ENCODE results near the gene MKNK2. TPM values are rescaled to one million over a fixed set of nuclear protein-coding genes. Genes with fewer than 3 reads are reported as not detected.
A peak's percentile ranks its signal among the peaks of the same experiment; 100 is the strongest.
"Not testable (repeated sequence)": the region's sequence is repeated elsewhere in the genome, so short reads cannot be mapped to it uniquely, and the experiment has no call there.

MKNK2 gene
- polyA plus RNA-seq, 4 donors = 47.6 to 101 (median 88.9) TPM

DNA sequence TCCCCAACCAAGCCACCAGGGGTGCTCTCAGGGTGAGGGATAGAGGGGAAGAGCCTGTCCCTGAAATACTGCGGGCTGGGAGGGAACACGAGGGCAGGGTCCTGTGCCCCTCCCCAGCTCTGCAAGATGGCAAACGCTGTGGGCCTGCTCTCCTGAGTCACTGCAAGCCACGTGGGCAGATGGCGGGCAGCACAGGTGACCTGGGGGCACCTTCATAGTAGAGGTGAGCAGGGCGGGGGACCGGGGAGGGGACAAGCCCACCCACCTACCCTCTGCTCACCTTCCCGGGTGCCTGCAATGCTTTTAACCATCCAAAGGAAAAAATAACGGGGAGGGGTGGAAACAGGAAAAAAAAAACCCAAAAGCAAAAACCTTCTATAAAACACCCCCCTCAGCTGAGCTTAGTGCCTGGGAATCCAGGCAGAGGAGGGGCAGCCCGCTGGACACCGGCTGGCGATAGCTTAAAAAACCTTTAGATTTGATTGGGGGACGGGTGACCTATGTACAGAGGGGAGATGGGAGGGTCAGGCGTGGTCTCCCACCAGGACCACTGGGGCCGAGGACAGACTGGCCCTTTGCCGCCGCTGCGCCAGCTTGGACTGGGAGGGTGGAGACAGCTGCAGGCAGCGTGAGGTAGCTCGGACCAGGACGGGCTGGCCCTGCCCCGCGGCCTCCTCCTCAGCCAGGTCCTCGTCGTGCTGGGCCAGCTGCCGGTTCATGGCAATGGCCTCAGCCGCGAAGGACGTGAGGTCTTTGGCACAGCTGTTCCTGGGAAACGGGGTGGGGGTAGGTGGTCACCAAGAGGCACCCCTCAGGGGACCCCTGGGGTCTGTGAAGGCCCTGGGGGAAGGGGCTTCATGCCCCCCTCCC lies 11.7 kb downstream of the MKNK2 start:
- Histone ChIP-seq H3K4me1 (ENCODE audit: control insufficient read depth in 3 of 3, insufficient read depth in 2 of 3, low read depth in 1 of 3, low read length in 2 of 3) (peaks cover 3 to 29% (median 9%) of the 10 kb centered on the region in 3 donors), H3K9me3 (ENCODE audit: control insufficient read depth in 2 of 2, insufficient read depth in 1 of 2, low read depth in 1 of 2, low read length in 1 of 2) (peaks cover 0 to 14% of the 10 kb centered on the region in 2 donors), H3K27ac (ENCODE audit: low read depth in 1 of 3, low read length in 2 of 3) (no peak overlapping the region), H3K4me3 (ENCODE audit: low read depth in 1 of 3, low read length in 3 of 3) (no peak overlapping the region), H3K36me3 (ENCODE audit: control insufficient read depth in 3 of 3, insufficient read depth in 2 of 3, low read depth in 1 of 3, low read length in 3 of 3) (peaks cover 12 to 68% (median 24%) of the 10 kb centered on the region in 3 donors), H3K27me3 (ENCODE audit: control insufficient read depth in 3 of 3, insufficient read depth in 3 of 3, low read length in 3 of 3) (no peaks in the 10 kb centered on the region)
- WGBS, 3 donors = 84 to 87% (median 87%) methylated on average over 29 to 30 of the region's 30 CpGs
- DNase-seq (no peak), FAIRE-seq (no peak)

DNA sequence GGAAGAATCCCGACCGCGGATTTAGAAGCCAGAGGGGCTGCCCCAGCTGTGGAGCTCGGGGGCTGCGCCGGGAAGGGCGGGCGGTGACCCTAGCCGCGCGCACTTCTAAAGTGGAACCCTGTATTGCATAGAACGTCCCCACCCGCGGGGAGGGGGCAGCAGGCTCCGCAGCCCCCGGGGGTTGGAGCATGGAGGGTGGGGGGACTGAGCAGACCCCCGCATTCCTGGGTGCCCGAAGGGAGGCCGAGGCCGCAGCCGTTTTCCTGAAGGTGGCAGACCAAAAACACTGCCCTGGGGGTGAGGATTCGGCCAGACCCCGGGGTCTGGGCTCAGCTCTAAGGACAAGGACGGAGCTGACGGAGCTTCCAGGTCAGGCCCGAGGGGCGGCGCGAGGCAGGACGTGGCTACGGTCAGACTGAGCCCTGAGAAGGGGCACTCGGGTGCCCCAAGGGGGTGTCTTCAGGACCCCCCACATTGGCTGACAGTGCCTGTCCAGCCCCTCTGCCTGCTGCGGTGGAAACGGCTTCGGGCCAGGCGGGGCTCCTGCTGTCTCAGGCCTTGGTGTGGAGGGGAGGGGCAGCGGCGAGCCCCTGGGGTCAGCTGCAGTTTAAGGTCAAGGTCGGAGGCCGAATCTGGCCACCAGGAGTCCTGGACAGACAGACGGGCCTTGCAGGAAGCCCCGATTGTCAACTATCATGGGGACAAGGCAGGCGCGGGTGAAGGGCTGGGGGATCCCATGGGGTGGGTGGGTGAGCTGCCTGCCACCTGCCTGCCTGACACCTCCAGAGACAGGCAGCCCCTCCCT lies 12.6 kb downstream of the MKNK2 start:
- Histone ChIP-seq H3K4me3 (ENCODE audit: low read depth in 1 of 3, low read length in 3 of 3) (no peak overlapping the region), H3K36me3 (ENCODE audit: control insufficient read depth in 3 of 3, insufficient read depth in 2 of 3, low read depth in 1 of 3, low read length in 3 of 3) (peaks cover 12 to 60% (median 24%) of the 10 kb centered on the region in 3 donors), H3K27me3 (ENCODE audit: control insufficient read depth in 3 of 3, insufficient read depth in 3 of 3, low read length in 3 of 3) (no peaks in the 10 kb centered on the region), H3K4me1 (ENCODE audit: control insufficient read depth in 3 of 3, insufficient read depth in 2 of 3, low read depth in 1 of 3, low read length in 2 of 3) (peaks cover 3 to 29% (median 12%) of the 10 kb centered on the region in 3 donors), H3K27ac (ENCODE audit: low read depth in 1 of 3, low read length in 2 of 3) (no peak overlapping the region), H3K9me3 (ENCODE audit: control insufficient read depth in 2 of 2, insufficient read depth in 1 of 2, low read depth in 1 of 2, low read length in 1 of 2) (peaks cover 0 to 14% of the 10 kb centered on the region in 2 donors)
- 85 to 89% (median 89%) methylated on average over 43 to 44 of the region's 44 CpGs for WGBS, 3 donors
- FAIRE-seq = no peak
- peak in 1 of 2 donors; percentile 3 for DNase-seq

DNA sequence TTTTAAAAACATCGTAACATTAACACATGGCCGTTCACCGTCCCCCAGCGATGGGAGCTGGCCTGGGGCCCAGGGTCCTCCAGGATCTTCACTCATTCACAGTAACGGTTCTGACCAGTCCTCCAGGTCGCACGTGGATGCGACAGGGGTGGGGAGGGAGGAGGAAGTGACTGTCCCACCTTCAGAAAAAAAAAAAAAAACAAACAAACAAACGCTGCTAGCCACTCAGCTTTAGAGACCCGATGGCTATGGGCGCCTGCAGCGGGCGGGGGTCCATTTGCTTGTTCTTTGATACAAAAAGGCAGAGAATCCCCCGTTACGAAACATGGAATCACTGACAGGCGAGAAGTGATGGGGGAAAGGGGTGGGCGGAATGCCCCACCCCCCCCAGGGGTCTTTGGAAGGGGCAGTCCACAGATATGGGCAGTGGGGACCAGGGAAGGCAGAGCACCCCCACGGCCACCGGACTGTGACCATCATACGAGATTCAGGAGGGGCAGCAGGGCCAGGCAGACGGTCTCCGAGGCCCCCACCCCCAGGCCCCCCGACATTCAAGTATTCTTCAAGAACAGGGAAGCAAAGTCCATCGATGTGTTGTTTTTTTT lies 13.3 kb downstream of the MKNK2 start:
- no peak overlapping the region for H3K4me3 ChIP-seq (ENCODE audit: low read depth in 1 of 3, low read length in 3 of 3)
- no peak for FAIRE-seq
- H3K4me1 ChIP-seq (ENCODE audit: control insufficient read depth in 3 of 3, insufficient read depth in 2 of 3, low read depth in 1 of 3, low read length in 2 of 3) = peaks cover 3 to 25% (median 11%) of the 10 kb centered on the region in 3 donors
- H3K9me3 ChIP-seq (ENCODE audit: control insufficient read depth in 2 of 2, insufficient read depth in 1 of 2, low read depth in 1 of 2, low read length in 1 of 2) = peaks cover 0 to 14% of the 10 kb centered on the region in 2 donors
- peak in 1 of 2 donors; percentile 3 for DNase-seq
- no peaks in the 10 kb centered on the region for H3K27me3 ChIP-seq (ENCODE audit: control insufficient read depth in 3 of 3, insufficient read depth in 3 of 3, low read length in 3 of 3)
- peaks cover 12 to 53% (median 22%) of the 10 kb centered on the region in 3 donors for H3K36me3 ChIP-seq (ENCODE audit: control insufficient read depth in 3 of 3, insufficient read depth in 2 of 3, low read depth in 1 of 3, low read length in 3 of 3)
- WGBS, 3 donors = 78 to 81% (median 79%) methylated on average over 24 of the region's 24 CpGs
- no peak overlapping the region for H3K27ac ChIP-seq (ENCODE audit: low read depth in 1 of 3, low read length in 2 of 3)

DNA sequence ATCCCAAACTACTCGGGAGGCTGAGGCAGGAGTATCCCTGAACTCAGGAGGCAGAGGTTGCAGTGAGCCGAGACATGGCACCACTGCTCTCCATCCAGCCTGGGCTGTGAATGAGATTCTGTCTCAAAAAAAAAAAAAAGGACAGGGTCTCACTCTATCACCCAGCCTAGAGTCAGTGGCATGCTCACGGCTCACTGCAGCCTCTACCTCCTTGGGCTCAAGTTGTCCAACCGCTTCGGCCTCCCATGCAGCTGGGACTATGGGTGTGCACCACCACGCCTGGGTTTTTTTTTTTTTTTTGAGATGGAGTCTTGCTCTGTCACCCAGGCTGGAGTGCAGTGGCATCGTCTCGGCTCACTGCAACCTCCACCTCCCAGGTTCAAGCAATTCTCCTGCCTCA lies 14.6 kb downstream of the MKNK2 start:
- H3K36me3 ChIP-seq (ENCODE audit: control insufficient read depth in 3 of 3, insufficient read depth in 2 of 3, low read depth in 1 of 3, low read length in 3 of 3) = peaks cover 11 to 42% (median 20%) of the 10 kb centered on the region in 3 donors
- no peak for DNase-seq
- no peak for FAIRE-seq

DNA sequence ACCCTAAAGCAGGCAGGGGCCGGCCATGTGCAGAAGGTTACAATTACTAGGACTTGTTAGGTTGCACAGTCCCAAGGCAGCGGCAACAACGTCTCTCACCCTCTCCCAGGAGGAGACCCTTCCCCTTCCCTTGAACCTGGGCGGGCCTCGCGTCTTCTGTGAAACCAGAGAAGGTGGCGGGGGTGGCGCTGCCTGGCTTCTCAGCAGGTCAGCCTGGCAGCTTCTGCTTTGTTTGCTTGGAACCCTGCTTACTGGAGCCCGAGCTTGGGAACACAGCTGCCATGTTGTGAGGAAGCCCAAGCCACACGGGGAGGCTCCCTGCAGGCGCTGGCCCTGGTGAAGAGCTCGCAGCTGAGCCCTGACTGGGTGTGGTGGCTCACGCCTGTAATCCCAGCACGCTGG lies 15.5 kb downstream of the MKNK2 start:
- DNase-seq (no peak), FAIRE-seq (no peak)
- Histone ChIP-seq H3K36me3 (ENCODE audit: control insufficient read depth in 3 of 3, insufficient read depth in 2 of 3, low read depth in 1 of 3, low read length in 3 of 3) (peaks cover 7 to 34% (median 17%) of the 10 kb centered on the region in 3 donors), H3K4me1 (ENCODE audit: control insufficient read depth in 3 of 3, insufficient read depth in 2 of 3, low read depth in 1 of 3, low read length in 2 of 3) (peaks cover 0 to 14% (median 6%) of the 10 kb centered on the region in 3 donors), H3K27me3 (ENCODE audit: control insufficient read depth in 3 of 3, insufficient read depth in 3 of 3, low read length in 3 of 3) (no peaks in the 10 kb centered on the region), H3K27ac (ENCODE audit: low read depth in 1 of 3, low read length in 2 of 3) (peak overlapping the region; percentile 8 to 61 (median 49)), H3K9me3 (ENCODE audit: control insufficient read depth in 2 of 2, insufficient read depth in 1 of 2, low read depth in 1 of 2, low read length in 1 of 2) (peaks cover 0 to 14% of the 10 kb centered on the region in 2 donors), H3K4me3 (ENCODE audit: low read depth in 1 of 3, low read length in 3 of 3) (no peak overlapping the region)
- WGBS, 3 donors = 86 to 88% (median 86%) methylated on average over 14 of the region's 14 CpGs

More for the DNA sequence above, 14.6 kb downstream of the MKNK2 start:
- H3K27me3 ChIP-seq (ENCODE audit: control insufficient read depth in 3 of 3, insufficient read depth in 3 of 3, low read length in 3 of 3) = no peaks in the 10 kb centered on the region
- peaks cover 0 to 14% of the 10 kb centered on the region in 2 donors for H3K9me3 ChIP-seq (ENCODE audit: control insufficient read depth in 2 of 2, insufficient read depth in 1 of 2, low read depth in 1 of 2, low read length in 1 of 2)
- WGBS, 3 donors = 87 to 93% (median 88%) methylated on average over 6 to 8 of the region's 8 CpGs
- no peak overlapping the region for H3K4me3 ChIP-seq (ENCODE audit: low read depth in 1 of 3, low read length in 3 of 3)
- H3K4me1 ChIP-seq (ENCODE audit: control insufficient read depth in 3 of 3, insufficient read depth in 2 of 3, low read depth in 1 of 3, low read length in 2 of 3) = peaks cover under 1 to 23% (median 9%) of the 10 kb centered on the region in 3 donors
- H3K27ac ChIP-seq (ENCODE audit: low read depth in 1 of 3, low read length in 2 of 3) = no peak overlapping the region

DNA sequence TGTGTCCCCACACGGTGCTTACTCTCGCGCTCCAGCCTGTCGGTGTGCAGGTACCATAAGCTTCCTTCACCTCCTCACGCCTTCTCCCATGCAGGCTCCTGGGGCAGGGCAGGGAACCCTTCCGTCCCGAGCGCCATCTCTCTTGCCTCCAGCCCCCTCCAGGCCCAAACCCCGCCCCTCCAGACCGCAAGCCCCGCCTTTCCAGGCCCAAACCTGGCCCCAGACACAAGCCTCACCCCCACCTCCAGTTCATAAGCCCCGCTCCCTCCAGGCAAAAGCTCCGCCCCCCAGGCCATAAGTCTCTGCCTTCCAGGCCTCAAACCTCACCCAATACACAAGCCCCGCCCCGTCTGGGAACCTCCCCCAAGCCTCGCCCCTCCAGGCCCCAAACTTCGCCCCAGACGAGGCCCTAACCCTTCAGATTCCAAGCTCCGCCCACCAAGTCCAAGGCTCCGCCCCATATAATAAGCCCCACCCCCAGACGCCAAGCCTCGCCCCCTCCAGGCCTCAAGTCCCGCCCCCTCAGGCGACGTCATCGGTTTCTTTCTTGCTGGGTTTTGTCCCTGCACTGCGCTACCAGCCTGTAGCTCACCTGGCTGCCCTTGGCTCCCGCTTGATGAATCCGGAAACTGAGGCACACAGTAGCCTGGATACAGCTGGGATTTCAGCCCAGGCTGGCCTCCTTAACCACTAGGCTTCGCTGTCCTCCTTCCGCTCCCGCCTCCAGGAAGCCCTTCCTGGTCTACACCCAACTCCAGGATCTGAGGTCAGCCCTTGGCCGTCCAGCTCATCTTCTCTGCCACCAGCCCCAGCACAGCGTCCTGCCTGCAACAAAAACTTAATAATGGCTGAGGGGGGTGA lies 16.1 kb downstream of the MKNK2 start:
- H3K27ac ChIP-seq (ENCODE audit: low read depth in 1 of 3, low read length in 2 of 3) = peak overlapping the region; percentile 8 to 76 (median 49)
- H3K4me3 ChIP-seq (ENCODE audit: low read depth in 1 of 3, low read length in 3 of 3) = peak overlapping the region in 2 of 3 donors; percentile 11 to 25
- WGBS, 3 donors = 22 to 37% (median 31%) methylated on average over 33 to 34 of the region's 34 CpGs
- H3K36me3 ChIP-seq (ENCODE audit: control insufficient read depth in 3 of 3, insufficient read depth in 2 of 3, low read depth in 1 of 3, low read length in 3 of 3) = peaks cover 6 to 27% (median 12%) of the 10 kb centered on the region in 3 donors
- H3K9me3 ChIP-seq (ENCODE audit: control insufficient read depth in 2 of 2, insufficient read depth in 1 of 2, low read depth in 1 of 2, low read length in 1 of 2) = peaks cover 0 to 14% of the 10 kb centered on the region in 2 donors
- DNase-seq (peak; percentile 64 to 91), FAIRE-seq (no peak)
- H3K4me1 ChIP-seq (ENCODE audit: control insufficient read depth in 3 of 3, insufficient read depth in 2 of 3, low read depth in 1 of 3, low read length in 2 of 3) = peaks cover 0 to 12% (median 6%) of the 10 kb centered on the region in 3 donors
- H3K27me3 ChIP-seq (ENCODE audit: control insufficient read depth in 3 of 3, insufficient read depth in 3 of 3, low read length in 3 of 3) = no peaks in the 10 kb centered on the region

DNA sequence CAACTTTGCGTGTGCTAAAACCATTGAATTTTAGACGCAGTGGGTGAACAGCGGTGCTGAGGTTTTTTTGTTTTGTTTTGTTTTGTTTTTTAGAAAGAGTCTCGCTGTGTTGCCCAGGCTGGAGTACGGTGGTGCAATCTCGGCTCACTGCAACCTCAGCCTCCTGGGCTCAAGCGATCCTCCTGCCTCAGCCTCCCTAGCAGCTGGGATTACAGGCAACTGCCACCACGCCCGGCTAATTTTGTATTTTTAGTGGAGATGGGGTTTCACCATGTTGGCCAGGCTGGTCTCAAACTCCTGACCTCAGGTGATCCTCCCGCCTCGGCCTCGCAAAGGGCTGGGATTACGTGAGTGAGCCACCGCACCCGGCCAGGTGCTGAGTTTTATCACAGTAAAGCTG lies 16.8 kb downstream of the MKNK2 start:
- DNase-seq; FAIRE-seq; H3K27me3 ChIP-seq (ENCODE audit: control insufficient read depth in 3 of 3, insufficient read depth in 3 of 3, low read length in 3 of 3): not testable (repeated sequence)
- H3K27ac ChIP-seq (ENCODE audit: low read depth in 1 of 3, low read length in 2 of 3) = peak overlapping the region in 2 of 3 donors; percentile 15 to 76
- peaks cover 0 to 12% (median 6%) of the 10 kb centered on the region in 3 donors for H3K4me1 ChIP-seq (ENCODE audit: control insufficient read depth in 3 of 3, insufficient read depth in 2 of 3, low read depth in 1 of 3, low read length in 2 of 3)
- peaks cover 0 to 14% of the 10 kb centered on the region in 2 donors for H3K9me3 ChIP-seq (ENCODE audit: control insufficient read depth in 2 of 2, insufficient read depth in 1 of 2, low read depth in 1 of 2, low read length in 1 of 2)
- H3K4me3 ChIP-seq (ENCODE audit: low read depth in 1 of 3, low read length in 3 of 3) = peak overlapping the region in 2 of 3 donors; percentile 11 to 25
- peaks cover 6 to 20% (median 9%) of the 10 kb centered on the region in 3 donors for H3K36me3 ChIP-seq (ENCODE audit: control insufficient read depth in 3 of 3, insufficient read depth in 2 of 3, low read depth in 1 of 3, low read length in 3 of 3)
- 37 to 77% (median 57%) methylated on average over 12 to 15 of the region's 15 CpGs for WGBS, 3 donors

Data from small intestine (tissue), 7 donors.